Panc1 (cell line): Measurements from ENCODE around the gene EPHA10. TPM values are rescaled to one million over a fixed set of nuclear protein-coding genes. Genes with fewer than 3 reads are reported as not detected.

Experiments used
- ATAC-seq: fragments of 200-7000 bp; cut with Tn5 transposase; 2 replicates; pipeline ENCODE4 v1.9.1; 2020; ENCODE audit warnings: mild to moderate bottlenecking, moderate library complexity
- BruUV-seq: library from RNA; stranded (reverse); fragments of 400-500 nt; replicated peaks from 2 replicates; lab custom pipeline; 2021; lab: Mats Ljungman, UMichigan
- CTCF ChIA-PET: fragments of 300-600 bp; sonication (Branson Sonifier 250); formaldehyde crosslinking; loops from one replicate; lab custom pipeline; 2022; ENCODE audit warnings: antibody characterized with exemption; lab: Charles Lee
- POLR2A ChIA-PET: fragments of 300-600 bp; sonication (Branson Sonifier 250); formaldehyde crosslinking; loops from one replicate; lab custom pipeline; 2022; ENCODE audit warnings: antibody characterized with exemption; lab: Charles Lee
- DNase-seq: peaks from one replicate; pipeline ENCODE4 v3.0.0-alpha.2; 2010; ENCODE audit warnings: low read depth, low spot score
- H3K27ac ChIP-seq: 2 replicates; pipeline ENCODE4 v1.5.1; 2011; ENCODE audit warnings: mild to moderate bottlenecking, low read length, inconsistent platforms
- H3K27me3 ChIP-seq: fragments of 200-500 bp; sonication (Bioruptor generic); 2 replicates; pipeline ENCODE4 v1.6.0; 2014; ENCODE audit warnings: low read length, inconsistent platforms; ENCODE audit not compliant: control insufficient read depth, insufficient read depth
- H3K36me3 ChIP-seq: fragments of 200-500 bp; sonication (Bioruptor generic); 2 replicates; pipeline ENCODE4 v1.5.1; 2014; ENCODE audit warnings: inconsistent platforms, mild to moderate bottlenecking, low read length, moderate library complexity; ENCODE audit not compliant: control insufficient read depth, insufficient read depth
- H3K4me1 ChIP-seq: 2 replicates; pipeline ENCODE4 v1.5.1; 2011; ENCODE audit warnings: inconsistent platforms, mild to moderate bottlenecking, low read length, moderate library complexity; ENCODE audit not compliant: control insufficient read depth, insufficient read depth
- H3K4me3 ChIP-seq, 2 experiments: 2 replicates each; pipeline ENCODE4 v1.5.1; 2011 to 2012; ENCODE audit warnings: low read depth in 2 of 2, low read length in 2 of 2, mild to moderate bottlenecking in 2 of 2, inconsistent platforms in 1 of 2, moderate library complexity in 1 of 2
- H3K9me3 ChIP-seq: fragments of 200-500 bp; sonication (Bioruptor generic); 2 replicates; pipeline ENCODE4 v1.5.1; 2014; ENCODE audit warnings: low read depth, mild to moderate bottlenecking, inconsistent platforms, low read length, moderate library complexity; ENCODE audit not compliant: control insufficient read depth, insufficient read depth
- POLR2AphosphoS5 ChIP-seq: IDR thresholded peaks from 2 replicates; pipeline ENCODE4 v1.6.1; 2012; ENCODE audit warnings: mild to moderate bottlenecking, low read depth, low read length, moderate library complexity
- SIN3A ChIP-seq: IDR thresholded peaks from 2 replicates; pipeline ENCODE4 v1.6.1; 2012; ENCODE audit warnings: low read depth, mild to moderate bottlenecking, low read length, moderate library complexity, borderline replicate concordance; ENCODE audit not compliant: insufficient read depth
- TCF7L2 ChIP-seq: IDR thresholded peaks from 2 replicates; pipeline ENCODE4 v1.6.1; 2011; ENCODE audit warnings: mild to moderate bottlenecking, low read depth, low read length, inconsistent platforms
- in situ Hi-C: cut with HindIII; loops from 2 replicates; pipeline ENCODE4 v1.10.0; 2016; ENCODE audit warnings: low sequenced_read_pairs, low pct_unique_long_range_greater_than_20kb
- intact Hi-C: fragments of 100-400 bp; cut with micrococcal nuclease; formaldehyde crosslinking; loops from one replicate; pipeline ENCODE4 v1.10.0; 2022; ENCODE audit not compliant: unreplicated experiment
- total RNA-seq: library from RNA; stranded (reverse); gene quantifications from one replicate; pipeline ENCODE4 v1.2.1, GENCODE V29; 2021; ENCODE audit not compliant: unreplicated experiment
- TF ChIP-seq, protein P1 (sequence below): fragments of 450-650 bp; IDR thresholded peaks from 2 replicates; pipeline ENCODE4 v1.5.1; 2017; ENCODE audit warnings: mild to moderate bottlenecking
- TF ChIP-seq, protein P2 (sequence below), 2 experiments: IDR thresholded peaks; 2 replicates each; pipeline ENCODE4 v1.6.1; 2011 to 2012; ENCODE audit warnings: low read depth in 2 of 2, control low read depth in 1 of 2, low read length in 1 of 2, mild to moderate bottlenecking in 1 of 2, moderate library complexity in 1 of 2; ENCODE audit not compliant: insufficient read depth in 1 of 2

Gene EPHA10
- total RNA-seq, 1 experiment from 2014 or later = 2.8 TPM

DNA sequence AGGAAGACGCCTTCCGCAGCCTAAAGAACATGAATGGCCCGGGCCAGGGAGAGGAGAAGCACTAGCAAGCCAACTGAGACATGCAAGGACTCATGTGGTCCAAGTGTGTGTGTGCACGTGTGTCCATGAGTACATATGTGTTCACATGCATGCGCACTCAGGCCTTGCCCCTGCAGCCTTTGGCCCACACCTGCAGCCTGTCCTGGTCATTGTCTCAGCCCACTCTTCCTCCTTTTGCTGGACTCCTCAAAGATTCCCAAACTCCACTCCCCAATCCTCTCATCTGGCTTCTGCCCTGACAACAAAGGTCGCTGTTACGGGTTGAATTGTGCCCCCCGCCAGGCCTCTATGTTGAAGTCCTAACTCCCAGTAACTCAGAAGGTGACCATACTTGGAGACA, 50.7 kb downstream of the EPHA10 start:
- intact Hi-C loops = no loop called here
- ChIA-PET POLR2A (no interaction called here), CTCF (no interaction called here)
- H3K9me3 ChIP-seq = no peaks in the 10 kb centered on the region
- BruUV-seq = no TSS peak
- TF ChIP-seq, protein P1, sequence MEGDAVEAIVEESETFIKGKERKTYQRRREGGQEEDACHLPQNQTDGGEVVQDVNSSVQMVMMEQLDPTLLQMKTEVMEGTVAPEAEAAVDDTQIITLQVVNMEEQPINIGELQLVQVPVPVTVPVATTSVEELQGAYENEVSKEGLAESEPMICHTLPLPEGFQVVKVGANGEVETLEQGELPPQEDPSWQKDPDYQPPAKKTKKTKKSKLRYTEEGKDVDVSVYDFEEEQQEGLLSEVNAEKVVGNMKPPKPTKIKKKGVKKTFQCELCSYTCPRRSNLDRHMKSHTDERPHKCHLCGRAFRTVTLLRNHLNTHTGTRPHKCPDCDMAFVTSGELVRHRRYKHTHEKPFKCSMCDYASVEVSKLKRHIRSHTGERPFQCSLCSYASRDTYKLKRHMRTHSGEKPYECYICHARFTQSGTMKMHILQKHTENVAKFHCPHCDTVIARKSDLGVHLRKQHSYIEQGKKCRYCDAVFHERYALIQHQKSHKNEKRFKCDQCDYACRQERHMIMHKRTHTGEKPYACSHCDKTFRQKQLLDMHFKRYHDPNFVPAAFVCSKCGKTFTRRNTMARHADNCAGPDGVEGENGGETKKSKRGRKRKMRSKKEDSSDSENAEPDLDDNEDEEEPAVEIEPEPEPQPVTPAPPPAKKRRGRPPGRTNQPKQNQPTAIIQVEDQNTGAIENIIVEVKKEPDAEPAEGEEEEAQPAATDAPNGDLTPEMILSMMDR = no peak
- no peak for TF ChIP-seq POLR2AphosphoS5
- TF ChIP-seq SIN3A = no peak
- TF ChIP-seq TCF7L2 = no peak
- TF ChIP-seq, protein P2, sequence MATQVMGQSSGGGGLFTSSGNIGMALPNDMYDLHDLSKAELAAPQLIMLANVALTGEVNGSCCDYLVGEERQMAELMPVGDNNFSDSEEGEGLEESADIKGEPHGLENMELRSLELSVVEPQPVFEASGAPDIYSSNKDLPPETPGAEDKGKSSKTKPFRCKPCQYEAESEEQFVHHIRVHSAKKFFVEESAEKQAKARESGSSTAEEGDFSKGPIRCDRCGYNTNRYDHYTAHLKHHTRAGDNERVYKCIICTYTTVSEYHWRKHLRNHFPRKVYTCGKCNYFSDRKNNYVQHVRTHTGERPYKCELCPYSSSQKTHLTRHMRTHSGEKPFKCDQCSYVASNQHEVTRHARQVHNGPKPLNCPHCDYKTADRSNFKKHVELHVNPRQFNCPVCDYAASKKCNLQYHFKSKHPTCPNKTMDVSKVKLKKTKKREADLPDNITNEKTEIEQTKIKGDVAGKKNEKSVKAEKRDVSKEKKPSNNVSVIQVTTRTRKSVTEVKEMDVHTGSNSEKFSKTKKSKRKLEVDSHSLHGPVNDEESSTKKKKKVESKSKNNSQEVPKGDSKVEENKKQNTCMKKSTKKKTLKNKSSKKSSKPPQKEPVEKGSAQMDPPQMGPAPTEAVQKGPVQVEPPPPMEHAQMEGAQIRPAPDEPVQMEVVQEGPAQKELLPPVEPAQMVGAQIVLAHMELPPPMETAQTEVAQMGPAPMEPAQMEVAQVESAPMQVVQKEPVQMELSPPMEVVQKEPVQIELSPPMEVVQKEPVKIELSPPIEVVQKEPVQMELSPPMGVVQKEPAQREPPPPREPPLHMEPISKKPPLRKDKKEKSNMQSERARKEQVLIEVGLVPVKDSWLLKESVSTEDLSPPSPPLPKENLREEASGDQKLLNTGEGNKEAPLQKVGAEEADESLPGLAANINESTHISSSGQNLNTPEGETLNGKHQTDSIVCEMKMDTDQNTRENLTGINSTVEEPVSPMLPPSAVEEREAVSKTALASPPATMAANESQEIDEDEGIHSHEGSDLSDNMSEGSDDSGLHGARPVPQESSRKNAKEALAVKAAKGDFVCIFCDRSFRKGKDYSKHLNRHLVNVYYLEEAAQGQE (IDR thresholded peaks at IDR 0.05; ENCODE audit: insufficient read depth in 1 of 2, low read depth in 2 of 2, low read length in 1 of 2) = no peak
- no peaks in the 10 kb centered on the region for H3K4me1 ChIP-seq
- ATAC-seq (no peak), DNase-seq (no peak)
- H3K36me3 ChIP-seq = 0 out of 2 replicates have a peak, but pooled peaks cover 7% of the 10 kb centered on the region
- H3K27ac ChIP-seq = no peak overlapping the region
- H3K27me3 ChIP-seq = no peaks in the 10 kb centered on the region
- no peak overlapping the region for H3K4me3 ChIP-seq
- in situ Hi-C loops = no loop called here

- H3K4me3 ChIP-seq = no peak overlapping the region
- DNase-seq (no peak), ATAC-seq (no peak)
- H3K27me3 ChIP-seq = no peaks in the 10 kb centered on the region
- BruUV-seq = no TSS peak
- CTCF ChIA-PET = no interaction called here
- no peaks in the 10 kb centered on the region for H3K4me1 ChIP-seq
- no peaks in the 10 kb centered on the region for H3K9me3 ChIP-seq
- intact Hi-C loops (no loop called here), in situ Hi-C loops (no loop called here)
- TF ChIP-seq POLR2AphosphoS5 (no peak), TCF7L2 (no peak), SIN3A (no peak)
- TF ChIP-seq, protein P2 (IDR thresholded peaks at IDR 0.05; ENCODE audit: insufficient read depth in 1 of 2, low read depth in 2 of 2, low read length in 1 of 2) = no peak
- TF ChIP-seq, protein P1 = no peak
- POLR2A ChIA-PET = no interaction called here
- H3K36me3 ChIP-seq = peaks cover 34% of the 10 kb centered on the region
- no peak overlapping the region for H3K27ac ChIP-seq
Observed at GRCh38 chr1:37708471-37708870, 56.4 kb downstream of the EPHA10 start.
